Ureter (tissue), 1 donor: ENCODE data around the gene GPRC5C. TPM values are rescaled to one million over a fixed set of nuclear protein-coding genes. Genes with fewer than 3 reads are reported as not detected.

Source experiments
- DNase-seq: peaks from one replicate; pipeline ENCODE4 v3.0.0-alpha.2; 2020; ENCODE audit warnings: low spot score
- total RNA-seq: library from RNA; stranded (reverse); gene quantifications from one replicate; pipeline ENCODE4 v1.2.4, GENCODE V29; 2023
- donor health status: DM: yes; HTN: yes; CAD: no.

Gene GPRC5C
- total RNA-seq, 1 donor from 2014 or later, result 153 TPM

DNA sequence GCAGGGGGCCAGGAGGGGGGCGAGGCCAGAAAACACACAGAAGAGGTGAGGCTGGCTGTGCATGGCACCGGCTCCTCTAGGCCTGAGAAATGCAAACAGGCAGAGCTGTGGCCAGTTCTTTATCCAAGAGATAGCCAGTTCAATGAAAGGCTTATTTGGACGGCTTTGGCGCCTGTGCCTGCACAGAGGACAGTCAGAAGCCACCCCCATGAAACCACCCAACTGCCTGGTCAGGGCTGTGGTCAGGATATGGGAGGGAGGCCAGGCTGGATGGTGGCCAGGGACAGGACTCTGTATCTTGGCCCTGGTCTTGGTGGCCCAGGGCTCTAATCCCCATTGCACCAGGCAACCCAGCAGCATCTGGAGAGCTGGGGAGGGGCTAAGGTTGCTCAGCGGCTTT is 24.5 kb upstream of the GPRC5C start:
- DNase-seq, result no peak

DNA sequence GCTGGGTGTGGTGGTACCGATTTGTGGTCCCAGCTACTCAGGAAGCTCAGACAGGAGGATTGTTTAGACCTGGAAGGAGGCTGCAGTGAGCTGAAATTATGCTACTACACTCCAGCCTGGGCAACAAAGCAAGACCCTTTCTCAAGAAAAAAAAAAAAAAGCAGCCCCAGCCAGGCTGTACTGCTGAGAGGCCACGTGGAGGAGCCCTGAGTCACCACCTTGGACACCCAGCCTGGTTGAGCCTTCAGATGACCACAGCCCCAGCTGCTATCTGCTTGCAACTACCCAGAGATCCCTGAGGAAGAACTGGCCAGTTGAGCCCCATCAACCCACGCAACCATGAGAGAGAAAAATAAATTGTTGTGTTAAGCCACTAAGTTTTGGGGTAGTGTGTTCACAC is 23.6 kb upstream of the GPRC5C start:
- no peak for DNase-seq

DNA sequence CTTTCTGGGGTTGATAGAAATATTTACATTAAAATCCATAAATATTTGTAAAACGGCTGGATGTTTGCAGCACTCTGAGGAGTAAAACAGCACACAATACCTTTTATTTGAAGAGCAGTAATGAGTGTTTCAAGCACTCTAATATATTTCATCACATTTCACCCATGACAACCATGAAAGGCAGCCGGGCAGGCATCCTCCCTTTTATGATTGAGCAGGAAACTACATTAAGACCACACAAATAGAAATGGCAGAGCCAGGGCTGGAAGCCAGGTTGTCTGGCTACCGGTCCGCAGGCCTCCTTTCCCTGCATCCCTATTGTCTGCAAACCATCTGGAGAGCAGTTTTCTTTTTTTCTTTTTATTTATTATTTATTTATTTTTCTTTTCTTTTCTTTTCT is 23.1 kb upstream of the GPRC5C start:
- no peak for DNase-seq

GRCh38 chr17:74410001-74410443 is 21.9 kb upstream of the GPRC5C start:
- DNase-seq, result no peak

DNA sequence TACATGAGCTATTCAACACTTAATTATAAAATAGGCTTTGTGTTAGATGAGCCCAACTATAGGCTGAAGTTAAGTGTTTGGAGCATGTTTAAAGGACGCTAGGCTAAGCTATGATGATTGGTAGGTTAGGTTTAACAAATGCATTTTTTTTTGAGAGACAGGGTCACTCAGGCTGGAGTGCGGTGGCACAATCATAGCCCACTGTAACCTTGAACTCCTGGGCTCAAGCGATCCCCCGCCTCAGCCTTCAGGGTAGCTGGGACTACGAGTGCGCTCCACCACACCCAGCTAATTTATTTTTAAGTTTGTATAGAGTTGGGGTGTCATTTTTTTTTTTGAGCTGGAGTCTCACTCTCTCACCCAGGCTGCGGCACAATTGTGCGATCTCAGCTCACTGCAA is 19.3 kb upstream of the GPRC5C start:
- no peak for DNase-seq

DNA sequence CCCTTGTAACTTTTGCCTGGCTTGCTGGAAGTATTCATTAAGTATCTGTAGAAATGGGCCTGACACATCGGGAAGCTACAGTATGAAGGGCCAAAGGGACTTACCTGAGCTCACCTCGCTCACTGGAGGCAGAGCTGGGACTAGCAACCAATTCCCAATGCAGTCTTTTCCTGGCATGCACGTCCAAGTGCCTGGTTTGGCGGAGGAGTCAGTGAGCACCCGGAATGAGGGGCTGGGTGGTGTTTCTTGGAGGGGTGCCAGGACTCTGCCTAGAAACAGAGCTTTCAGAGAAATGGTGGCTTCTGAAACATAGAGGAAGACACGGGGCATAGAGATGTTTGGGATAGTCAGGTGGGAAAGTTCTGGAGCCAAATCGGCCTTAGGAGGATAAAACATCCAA is 18.4 kb upstream of the GPRC5C start:
- DNase-seq, result no peak

- no peak for DNase-seq
Observed at GRCh38 chr17:74414510-74414909, 17.4 kb upstream of the GPRC5C start.

DNA sequence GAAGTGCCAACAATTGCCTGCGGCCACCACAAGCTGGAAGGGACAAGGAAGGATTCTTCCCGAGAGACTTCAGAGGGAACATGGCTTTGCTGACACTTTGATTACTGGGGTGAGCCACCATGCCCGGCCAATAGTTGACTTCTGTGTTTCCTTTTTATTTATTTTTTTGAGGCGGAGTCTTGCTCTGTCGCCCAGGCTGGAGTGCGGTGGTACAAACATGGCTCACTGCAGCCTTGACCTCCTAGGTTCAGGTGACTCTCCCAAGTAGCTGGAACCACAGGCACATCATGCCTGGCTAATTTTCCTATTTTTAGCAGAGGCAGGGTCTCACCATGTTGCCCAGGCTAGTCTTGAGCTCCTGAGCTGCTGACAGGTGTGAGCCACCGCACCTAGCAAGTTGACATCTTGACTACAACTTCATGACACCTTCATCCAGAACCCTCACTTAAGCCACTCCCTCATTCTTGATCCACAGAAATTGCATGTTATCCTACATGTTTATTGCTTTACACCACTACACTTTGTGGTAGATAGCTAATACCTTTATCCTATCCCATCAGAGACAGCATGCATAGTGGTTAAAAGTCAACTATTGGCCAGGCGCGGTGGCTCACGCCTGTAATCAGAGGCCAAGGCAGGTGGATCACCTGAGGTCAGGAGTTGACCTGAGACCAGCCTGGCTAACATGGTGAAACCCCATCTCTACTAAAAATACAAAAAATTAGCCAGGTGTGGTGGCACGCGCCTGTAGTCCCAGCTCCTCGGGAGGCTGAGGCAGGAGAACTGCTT is 16.1 kb upstream of the GPRC5C start:
- DNase-seq, result no peak

DNA sequence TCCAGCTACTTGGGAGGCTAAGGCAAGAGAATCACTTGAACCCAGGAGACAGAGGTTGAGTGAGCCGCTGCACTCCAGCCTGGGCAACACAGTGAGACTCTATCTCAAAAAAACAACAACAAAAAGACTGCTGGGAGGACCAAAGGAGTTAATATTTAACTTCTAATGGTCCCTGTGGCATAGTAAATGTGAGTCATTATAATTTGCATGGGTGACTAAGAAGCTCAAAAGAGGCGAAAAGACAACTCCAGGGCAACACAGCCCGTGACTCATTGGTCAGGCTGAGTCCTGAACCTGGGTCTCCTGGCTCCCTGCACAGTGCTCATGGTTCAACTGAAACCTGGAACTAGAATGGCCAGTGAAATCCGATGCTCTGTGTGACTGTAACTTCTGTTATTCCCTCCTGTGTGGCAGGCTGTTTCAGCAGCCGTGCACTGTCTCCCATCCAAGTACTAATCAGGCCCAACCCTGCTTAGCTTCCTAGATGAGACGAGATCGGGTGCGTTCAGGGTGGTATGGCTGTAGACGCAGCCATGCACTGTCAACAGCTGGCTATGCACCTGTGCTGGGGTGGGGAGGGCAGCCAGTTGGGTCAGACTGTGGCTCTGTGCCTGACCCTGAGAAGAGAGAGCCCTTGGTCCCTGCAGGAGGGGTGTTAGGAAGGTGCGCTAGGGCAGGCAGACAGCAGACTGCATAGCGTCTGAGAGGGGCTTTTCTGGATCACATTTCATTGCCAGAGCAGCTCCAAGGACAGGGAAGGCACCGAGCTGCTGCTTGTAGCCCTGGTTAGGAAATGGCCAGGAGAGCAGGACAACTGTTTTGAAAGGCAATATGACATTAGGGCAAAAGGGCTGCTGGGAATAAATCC is 14.5 kb upstream of the GPRC5C start:
- no peak for DNase-seq

DNA sequence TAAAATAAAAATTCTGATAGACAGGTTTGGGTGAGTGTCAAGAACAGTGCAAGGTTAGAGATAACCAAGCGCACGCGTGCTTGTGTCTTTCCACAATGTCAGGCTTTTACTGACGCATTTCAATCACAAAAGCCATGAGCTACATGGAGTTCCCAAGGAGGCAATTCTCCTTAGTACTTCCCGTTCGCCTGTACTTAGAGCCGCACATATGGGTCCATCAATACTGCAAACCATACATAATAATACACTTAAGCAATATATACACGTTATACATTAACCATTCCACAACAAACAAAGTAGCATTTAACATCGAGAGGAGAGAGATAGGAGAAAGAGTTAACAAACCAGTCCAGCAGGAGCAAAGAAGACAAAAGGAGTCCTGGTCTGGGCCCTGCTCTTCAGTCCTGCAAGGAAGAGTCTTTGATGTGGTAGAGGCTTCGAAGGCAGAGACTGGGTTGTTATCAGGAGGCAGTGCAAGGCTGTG is 11.9 kb upstream of the GPRC5C start:
- DNase-seq, result no peak

- DNase-seq, result no peak
Observed at GRCh38 chr17:74424117-74424516, 7.8 kb upstream of the GPRC5C start.

- no peak for DNase-seq
Observed at GRCh38 chr17:74424657-74425056, 7.2 kb upstream of the GPRC5C start.

GRCh38 chr17:74426551-74427047 is 5.3 kb upstream of the GPRC5C start:
- DNase-seq, result no peak

DNA sequence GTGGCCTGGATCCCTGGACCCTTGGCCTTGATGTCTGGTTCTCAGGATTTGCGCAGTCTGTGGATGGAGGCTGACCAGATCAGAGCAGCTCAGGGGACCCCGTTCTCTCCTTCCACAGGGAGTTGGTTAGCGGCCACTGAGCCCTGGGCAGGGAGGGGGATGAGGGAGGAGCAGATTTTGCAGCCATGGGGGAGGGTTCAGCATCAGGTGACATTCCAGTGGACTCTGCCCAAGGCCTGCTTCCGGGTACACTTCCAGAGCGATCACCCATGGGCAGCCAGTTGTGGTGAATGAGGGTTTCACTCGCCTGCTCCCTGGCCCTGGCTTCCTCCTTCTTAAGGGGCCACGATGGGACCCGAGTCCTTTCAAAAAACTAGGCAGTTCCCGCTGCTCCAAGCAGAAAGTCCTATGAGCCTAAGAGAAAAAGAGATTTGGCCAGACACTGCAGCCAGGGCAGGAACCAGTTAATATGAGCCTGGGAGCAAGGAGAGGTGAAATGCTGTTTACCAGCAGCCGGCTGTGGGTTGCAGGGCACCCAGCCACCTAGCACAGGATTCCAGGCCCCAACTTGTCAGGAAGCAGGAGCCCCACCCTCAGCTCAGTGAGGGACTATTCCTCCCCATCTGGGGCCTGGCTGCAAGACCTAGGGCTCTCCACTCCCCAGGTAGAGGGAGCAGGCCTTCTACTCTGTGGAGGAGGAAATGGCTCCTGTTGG is 4.7 kb upstream of the GPRC5C start:
- DNase-seq, result peak; percentile 82

DNA sequence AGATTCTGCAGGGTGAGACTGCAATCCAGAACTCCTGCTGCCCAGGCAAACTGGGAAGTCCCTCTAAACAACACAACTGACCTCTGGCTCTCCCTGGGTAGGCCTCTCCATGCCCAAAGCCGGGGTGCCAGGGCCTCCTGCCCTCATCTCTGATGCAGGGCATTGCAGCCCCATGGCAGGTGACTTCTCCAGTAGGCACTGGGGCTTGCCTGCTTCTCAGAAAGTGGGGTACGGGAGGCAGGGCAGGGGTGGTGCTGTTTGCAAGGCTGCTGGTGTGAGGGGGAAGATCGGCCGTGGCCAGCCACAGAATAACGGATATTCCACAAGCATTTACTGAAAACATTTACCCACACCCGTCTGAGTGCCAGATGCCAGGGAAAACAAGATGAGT is 4.1 kb upstream of the GPRC5C start:
- no peak for DNase-seq

DNA sequence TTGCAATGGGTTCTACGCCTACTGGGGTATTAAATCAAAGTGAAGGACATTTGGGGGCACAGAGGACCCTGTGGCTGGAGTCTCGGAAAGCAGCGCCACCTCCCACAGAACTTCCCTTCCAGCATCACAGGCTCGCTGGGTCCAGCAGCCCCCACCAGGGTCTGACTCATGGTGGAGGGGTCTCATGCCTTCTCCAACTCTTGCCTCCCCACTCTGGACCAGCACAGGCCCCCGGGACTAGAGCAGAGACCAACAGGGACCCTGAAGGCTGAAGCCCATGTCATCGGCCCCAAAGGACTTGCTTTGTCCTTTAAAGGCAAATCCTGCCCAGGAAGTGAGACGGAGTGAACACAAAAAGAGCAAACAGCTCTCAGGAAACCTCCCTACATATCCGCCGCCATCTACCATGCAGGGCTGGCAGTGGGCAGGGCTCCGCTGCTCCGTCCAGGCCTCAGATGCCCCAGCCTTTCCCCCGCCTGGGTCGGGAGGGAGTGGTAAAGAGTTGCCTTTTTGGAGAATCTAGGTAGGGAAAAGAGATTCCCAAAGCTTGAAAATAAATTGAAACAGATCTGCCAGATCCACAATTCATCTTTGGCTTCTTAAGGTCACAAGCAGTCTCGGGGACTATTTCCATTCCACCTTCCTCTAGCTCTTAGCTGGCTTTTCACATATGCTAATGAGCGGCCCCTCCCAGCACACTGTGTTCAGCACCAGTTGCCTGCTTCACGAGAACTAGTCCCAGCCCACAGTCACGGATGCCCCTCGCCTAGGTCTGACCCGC is 2.1 kb upstream of the GPRC5C start:
- peak; percentile 70 for DNase-seq

DNA sequence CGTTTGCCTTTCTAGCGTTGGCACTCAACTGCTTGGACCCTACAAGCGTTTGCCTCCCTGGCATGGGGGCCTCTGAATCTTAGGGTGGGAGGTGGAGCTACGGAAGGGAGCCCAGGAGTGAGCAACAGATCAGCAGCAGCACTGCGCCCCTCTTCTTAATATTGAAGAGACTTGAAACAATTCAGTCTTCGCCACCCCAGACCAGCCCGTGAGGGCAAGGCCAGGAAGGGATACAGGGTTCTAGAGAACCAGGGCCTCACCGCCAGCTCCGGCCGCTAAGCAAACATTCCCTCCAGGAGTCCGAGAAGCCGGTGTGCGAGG is 1.5 kb upstream of the GPRC5C start:
- no peak for DNase-seq

- peak; percentile 95 for DNase-seq
Observed at GRCh38 chr17:74430706-74431567, 951 bp upstream of the GPRC5C start.

DNA sequence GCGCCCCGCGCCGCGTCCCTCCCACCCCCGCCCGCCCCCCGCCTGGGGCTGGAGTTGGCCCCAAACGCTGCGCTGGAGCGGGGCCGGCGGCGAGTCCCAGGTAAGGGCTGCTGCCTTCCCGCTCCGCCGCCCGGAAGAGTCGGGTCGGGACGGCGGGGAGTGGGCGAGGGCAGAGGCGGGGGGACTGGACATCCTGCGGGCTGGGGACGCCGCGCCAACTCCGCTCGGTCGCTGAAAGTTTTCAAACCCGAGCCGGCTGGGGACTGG is 469 bp downstream of the GPRC5C start:
- DNase-seq, result no peak

- no peak for DNase-seq
Observed at GRCh38 chr17:74432766-74433391, 991 bp downstream of the GPRC5C start.
